ENCODE data around the gene SLC13A3.
"Not testable (repeated sequence)": the region's sequence is repeated elsewhere in the genome, so short reads cannot be mapped to it uniquely, and the experiment has no call there.

Gene SLC13A3

GRCh38 chr20:46681032-46681854 is 30.0 kb upstream of the SLC13A3 start:
- no peak overlapping the region for H3K4me3 ChIP-seq (ENCODE audit: low read depth, low read length)
- TF ChIP-seq, protein P1, sequence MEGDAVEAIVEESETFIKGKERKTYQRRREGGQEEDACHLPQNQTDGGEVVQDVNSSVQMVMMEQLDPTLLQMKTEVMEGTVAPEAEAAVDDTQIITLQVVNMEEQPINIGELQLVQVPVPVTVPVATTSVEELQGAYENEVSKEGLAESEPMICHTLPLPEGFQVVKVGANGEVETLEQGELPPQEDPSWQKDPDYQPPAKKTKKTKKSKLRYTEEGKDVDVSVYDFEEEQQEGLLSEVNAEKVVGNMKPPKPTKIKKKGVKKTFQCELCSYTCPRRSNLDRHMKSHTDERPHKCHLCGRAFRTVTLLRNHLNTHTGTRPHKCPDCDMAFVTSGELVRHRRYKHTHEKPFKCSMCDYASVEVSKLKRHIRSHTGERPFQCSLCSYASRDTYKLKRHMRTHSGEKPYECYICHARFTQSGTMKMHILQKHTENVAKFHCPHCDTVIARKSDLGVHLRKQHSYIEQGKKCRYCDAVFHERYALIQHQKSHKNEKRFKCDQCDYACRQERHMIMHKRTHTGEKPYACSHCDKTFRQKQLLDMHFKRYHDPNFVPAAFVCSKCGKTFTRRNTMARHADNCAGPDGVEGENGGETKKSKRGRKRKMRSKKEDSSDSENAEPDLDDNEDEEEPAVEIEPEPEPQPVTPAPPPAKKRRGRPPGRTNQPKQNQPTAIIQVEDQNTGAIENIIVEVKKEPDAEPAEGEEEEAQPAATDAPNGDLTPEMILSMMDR (IDR thresholded peaks at IDR 0.05; ENCODE audit: insufficient read depth, low read depth, low read length, missing control alignments) = peak; percentile 82
- DNase-seq (ENCODE audit: low read depth) = peak; percentile 74

DNA sequence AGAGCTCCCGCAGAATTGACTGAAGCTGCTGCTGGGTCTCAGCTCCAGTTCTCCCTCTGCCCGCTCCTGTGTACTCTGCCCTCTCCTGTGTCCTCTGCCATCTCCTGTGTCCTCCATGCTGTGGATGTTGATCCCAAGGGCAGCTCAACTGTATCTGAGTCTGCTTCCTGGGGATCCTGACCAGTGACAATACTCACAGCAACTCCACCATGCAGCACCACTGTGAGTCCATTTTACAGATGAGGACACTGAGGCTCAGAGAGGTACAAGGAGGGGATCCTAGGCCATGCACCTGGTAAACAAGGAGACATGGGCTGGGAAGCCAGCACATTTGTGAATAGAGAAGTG is 29.4 kb upstream of the SLC13A3 start:
- DNase-seq (ENCODE audit: low read depth) = no peak
- TF ChIP-seq, protein P1 (IDR thresholded peaks at IDR 0.05; ENCODE audit: insufficient read depth, low read depth, low read length, missing control alignments) = no peak

DNA sequence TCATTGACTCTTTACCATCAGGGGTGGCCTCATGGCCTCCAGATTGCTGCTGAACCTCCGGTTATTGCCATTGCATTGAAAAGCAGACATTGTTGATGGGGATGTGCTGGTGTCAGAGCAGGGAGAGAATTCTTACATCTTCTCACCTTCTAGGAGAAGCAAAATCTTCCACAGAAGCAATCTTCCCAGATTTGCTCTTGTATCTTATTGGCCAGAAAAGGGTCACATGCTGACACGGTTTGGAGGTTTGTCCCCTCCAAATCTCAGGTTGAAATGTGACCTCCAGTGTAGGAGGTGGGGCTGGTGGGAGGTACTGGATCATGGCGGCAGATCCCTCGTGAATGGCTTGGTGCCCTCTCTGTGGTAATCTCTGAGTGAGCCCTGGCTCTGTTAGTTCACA is 27.3 kb upstream of the SLC13A3 start:
- no peak overlapping the region for H3K4me3 ChIP-seq (ENCODE audit: low read depth, low read length)
- TF ChIP-seq, protein P1 (IDR thresholded peaks at IDR 0.05; ENCODE audit: insufficient read depth, low read depth, low read length, missing control alignments) = no peak
- no peak for DNase-seq (ENCODE audit: low read depth)

More for the DNA sequence above, 29.4 kb upstream of the SLC13A3 start:
- H3K4me3 ChIP-seq (ENCODE audit: low read depth, low read length) = no peak overlapping the region

GRCh38 chr20:46677608-46678007 is 26.3 kb upstream of the SLC13A3 start:
- no peak overlapping the region for H3K4me3 ChIP-seq (ENCODE audit: low read depth, low read length)
- TF ChIP-seq, protein P1 (IDR thresholded peaks at IDR 0.05; ENCODE audit: insufficient read depth, low read depth, low read length, missing control alignments) = no peak
- no peak for DNase-seq (ENCODE audit: low read depth)

- DNase-seq (ENCODE audit: low read depth); H3K4me3 ChIP-seq (ENCODE audit: low read depth, low read length): not testable (repeated sequence)
Measured at GRCh38 chr20:46676649-46677316, 25.5 kb upstream of the SLC13A3 start.

- DNase-seq (ENCODE audit: low read depth) = no peak
- H3K4me3 ChIP-seq (ENCODE audit: low read depth, low read length) = no peak overlapping the region
- TF ChIP-seq, protein P1 (IDR thresholded peaks at IDR 0.05; ENCODE audit: insufficient read depth, low read depth, low read length, missing control alignments) = no peak
Measured at GRCh38 chr20:46674253-46675083, 23.2 kb upstream of the SLC13A3 start.

Measured in GM12865 (cell line).